GM12891 (cell line): ENCODE data around the gene CCDC152.

Experiments
- DNase-seq: peaks from one replicate; pipeline ENCODE4 v3.0.0; 2011; ENCODE audit warnings: low spot score; ENCODE audit not compliant: insufficient read length
- FAIRE-seq: peaks from 2 replicates; lab custom pipeline; 2011; peaks lifted over from hg19 to GRCh38; lab: Jason Lieb, UNC
- PAX5 ChIP-seq: IDR thresholded peaks from 2 replicates; pipeline ENCODE4 v1.6.1; 2011; ENCODE audit warnings: low read length, moderate library complexity, mild to moderate bottlenecking; ENCODE audit not compliant: insufficient read depth, severe bottlenecking
- POLR2A ChIP-seq: IDR thresholded peaks from 2 replicates; pipeline ENCODE4 v1.6.1; 2011; ENCODE audit warnings: low read depth, low read length, control low read depth
- POLR2AphosphoS5 ChIP-seq: IDR thresholded peaks from 2 replicates; pipeline ENCODE4 v1.6.1; 2011; ENCODE audit warnings: low read depth, low read length, control low read depth
- POU2F2 ChIP-seq: IDR thresholded peaks from 2 replicates; pipeline ENCODE4 v1.6.1; 2011; ENCODE audit warnings: low read depth, mild to moderate bottlenecking, control low read depth, low read length, moderate library complexity
- SPI1 ChIP-seq: IDR thresholded peaks from 2 replicates; pipeline ENCODE4 v1.6.1; 2011; ENCODE audit warnings: low read depth, low read length, control low read depth
- TAF1 ChIP-seq: IDR thresholded peaks from 2 replicates; pipeline ENCODE4 v1.6.1; 2011; ENCODE audit warnings: low read depth, low read length, control low read depth

Gene CCDC152

DNA sequence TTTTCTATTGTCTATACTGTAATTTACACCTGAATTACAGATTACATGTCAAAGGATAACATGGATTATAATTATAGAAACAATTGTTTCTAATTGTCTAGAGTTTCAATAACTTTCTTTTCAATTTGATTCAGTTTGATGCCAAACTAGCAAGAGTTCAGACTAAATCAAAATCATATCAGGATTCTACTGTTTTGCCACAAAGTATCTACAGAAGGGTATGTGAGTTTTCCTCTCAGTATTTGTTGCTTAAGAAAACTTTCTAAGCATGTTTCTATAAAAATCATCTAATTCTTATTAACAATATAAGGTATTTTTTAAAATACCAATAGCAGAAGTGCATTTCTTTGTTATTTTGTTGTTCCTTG lies 42.6 kb downstream of the CCDC152 start:
- FAIRE-seq (no peak), DNase-seq (no peak)
- TF ChIP-seq SPI1 (no peak), POU2F2 (no peak), POLR2AphosphoS5 (no peak), POLR2A (no peak), TAF1 (no peak), PAX5 (no peak)

DNA sequence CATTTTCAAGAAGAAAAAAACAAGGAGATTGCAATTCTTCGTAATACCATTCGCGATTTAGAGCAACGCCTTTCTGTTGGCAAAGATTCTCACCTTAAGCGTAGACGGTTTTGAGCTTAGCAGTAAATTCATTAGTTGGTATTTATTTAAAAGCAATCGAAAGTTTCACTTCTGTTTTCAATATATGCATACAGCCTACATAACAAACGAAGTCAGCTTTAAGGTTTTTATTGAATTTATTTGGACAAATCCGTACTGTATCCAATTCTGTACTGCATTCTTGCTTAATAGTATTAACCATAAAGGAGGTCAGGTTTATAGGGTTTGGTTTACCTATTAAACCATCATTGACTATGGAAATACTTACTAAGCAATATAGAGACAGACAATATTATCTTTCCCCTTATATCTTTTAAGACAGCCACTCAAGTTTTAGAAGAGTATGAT lies 43.1 kb downstream of the CCDC152 start:
- FAIRE-seq (no peak), DNase-seq (no peak)
- no peak for TF ChIP-seq POLR2A
- TF ChIP-seq TAF1: no peak
- TF ChIP-seq POU2F2: no peak
- no peak for TF ChIP-seq POLR2AphosphoS5
- no peak for TF ChIP-seq PAX5
- no peak for TF ChIP-seq SPI1

DNA sequence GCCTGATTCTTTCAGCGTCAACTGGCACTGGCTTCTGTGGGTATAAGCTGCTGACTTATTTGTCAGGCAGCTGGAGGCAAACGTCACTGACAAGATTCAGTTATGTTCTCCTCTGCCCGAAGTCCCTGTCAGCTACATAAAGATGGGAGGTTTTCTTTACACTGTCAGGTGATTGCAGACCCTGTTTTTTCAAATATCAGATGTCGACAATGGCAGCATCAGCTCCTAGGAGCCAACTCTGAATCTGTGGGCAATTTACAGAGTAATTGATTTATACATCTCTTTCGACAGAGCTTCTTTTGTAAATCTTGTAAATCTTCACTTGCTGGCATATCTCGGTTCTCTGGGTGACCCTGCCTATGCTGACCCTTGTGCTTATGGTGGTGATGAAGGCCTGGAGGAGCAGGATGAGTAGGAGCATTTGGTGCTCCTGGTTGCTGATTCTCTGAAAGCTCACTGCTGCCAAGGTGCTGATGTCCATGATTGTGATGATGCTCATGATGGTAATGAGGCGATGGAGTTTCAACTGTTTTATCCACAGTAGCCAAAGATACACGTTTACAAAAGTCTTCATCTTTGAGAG lies 44.2 kb downstream of the CCDC152 start:
- FAIRE-seq (no peak), DNase-seq (no peak)
- TF ChIP-seq SPI1 (no peak), TAF1 (no peak)

DNA sequence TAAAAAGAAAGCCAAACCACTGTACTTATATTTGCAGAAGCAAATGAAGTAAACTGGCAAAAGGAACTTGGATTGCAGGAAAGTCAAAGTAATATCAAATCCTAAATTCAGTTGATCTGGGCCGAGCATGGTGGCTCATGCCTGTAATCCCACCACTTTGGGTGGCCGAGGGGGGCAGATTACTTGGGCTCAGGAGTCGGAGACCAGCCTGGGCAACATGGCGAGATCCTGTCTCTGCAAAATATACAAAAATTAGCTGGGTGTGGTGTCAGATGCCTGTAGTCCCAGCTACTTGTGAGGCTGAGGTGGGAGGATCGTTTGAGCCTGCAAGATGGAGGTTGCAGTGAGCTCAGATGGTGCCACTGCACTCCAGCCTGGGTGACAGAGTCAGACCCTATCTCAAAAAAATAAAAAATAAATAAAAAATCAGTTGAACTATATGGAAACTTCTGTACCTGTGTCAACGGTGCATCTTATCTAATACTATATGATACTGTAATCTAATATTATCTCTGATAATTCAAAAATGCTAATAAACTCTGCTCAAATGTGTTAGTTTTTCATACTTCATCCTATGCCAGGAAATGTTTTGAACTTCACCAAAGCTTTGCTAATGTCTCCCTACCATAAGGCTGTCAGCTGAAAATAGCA lies 45.0 kb downstream of the CCDC152 start:
- TF ChIP-seq POLR2AphosphoS5 (no peak), POU2F2 (no peak), TAF1 (no peak), POLR2A (no peak), SPI1 (no peak), PAX5 (no peak)
- DNase-seq: no peak
- FAIRE-seq: no peak

DNA sequence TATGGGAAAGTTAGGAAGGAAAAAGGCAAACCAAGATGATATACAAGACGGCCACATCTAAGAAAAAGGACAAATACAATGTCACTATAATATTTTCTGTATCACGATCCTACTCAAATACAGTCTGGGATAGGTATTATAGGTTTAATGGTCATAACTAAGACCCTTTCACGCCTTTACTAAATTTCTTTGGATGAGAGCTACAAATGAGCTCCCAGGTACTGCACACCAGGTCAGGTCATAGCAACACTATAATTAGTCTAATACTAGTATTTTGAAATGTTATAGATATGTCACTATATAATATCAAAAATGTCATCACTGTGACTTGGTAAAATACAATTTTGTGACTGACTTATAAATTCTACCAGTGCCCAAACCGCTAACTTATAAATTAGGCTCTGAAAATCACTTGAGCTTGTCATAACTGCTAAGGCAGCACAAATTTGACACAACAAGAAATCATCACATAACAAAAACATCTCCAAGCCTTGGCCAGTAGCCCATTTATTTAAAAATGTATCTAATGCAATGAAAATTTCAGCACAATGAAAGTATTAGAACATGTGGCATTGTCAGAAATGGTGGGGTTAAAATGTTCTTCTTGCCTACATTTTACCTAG lies 48.2 kb downstream of the CCDC152 start:
- FAIRE-seq (no peak), DNase-seq (no peak)
- TF ChIP-seq PAX5 (no peak), POLR2AphosphoS5 (no peak), SPI1 (no peak), POU2F2 (no peak), TAF1 (no peak), POLR2A (no peak)

DNA sequence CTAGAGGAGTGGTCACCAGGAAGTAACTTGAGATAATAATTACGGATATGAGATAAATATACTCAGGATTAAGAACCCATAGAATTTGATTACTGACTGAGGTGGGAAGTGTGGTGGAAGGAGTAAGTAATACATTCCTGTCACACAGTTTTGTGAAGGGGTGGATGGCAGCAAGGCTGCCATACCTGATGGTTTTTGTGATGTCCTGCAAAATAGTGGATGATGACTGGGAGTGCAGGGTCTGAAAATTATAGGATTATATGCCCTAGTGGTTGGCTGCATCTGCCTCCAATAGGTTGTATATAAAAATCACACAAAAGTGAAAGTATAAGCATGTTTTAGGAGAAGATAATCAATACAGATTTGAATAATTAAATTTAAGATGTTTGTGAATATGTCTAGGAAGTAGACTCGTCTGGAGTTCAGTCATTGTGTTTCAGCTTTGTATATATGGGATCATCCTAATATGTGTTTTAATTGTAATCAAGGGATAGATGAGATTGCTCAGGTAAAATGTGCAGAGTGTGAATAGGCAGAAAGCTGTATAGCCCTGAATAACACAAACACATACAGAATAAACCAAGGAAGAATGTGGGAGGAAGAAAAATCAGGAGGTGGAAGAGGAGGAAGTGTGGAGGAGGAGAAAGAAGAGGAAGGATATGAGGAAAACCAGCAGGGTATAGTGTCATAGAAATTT lies 49.5 kb downstream of the CCDC152 start:
- DNase-seq (no peak), FAIRE-seq (no peak)
- no peak for TF ChIP-seq POLR2AphosphoS5

DNA sequence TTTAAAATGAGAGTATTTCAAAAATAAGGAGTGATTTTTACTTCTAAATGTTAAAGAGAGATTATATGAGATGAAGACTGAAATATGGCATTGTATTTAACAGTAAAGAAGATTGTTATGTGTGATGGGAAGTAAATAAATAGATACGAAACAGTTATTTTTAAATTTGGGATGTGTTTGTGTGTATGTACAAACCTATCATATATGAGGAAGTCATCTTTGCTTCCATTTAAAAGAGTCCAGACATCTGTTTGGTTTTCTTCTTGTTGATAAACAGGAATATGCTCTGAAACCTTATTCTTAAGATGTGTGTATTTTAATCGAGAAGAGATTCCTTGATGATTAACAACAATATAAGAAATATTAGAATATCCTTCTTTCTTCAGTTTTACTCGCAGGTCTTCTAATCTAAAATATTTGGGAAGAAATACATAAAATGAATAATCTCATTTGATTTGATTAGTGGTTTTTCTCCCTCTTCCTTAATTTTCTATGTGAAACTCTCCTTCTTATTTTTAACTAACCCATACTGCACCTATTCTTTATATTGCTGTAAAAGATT lies 50.2 kb downstream of the CCDC152 start:
- no peak for TF ChIP-seq POLR2A
- TF ChIP-seq TAF1: no peak
- no peak for TF ChIP-seq SPI1
- TF ChIP-seq POLR2AphosphoS5: no peak
- no peak for TF ChIP-seq POU2F2
- no peak for TF ChIP-seq PAX5
- FAIRE-seq: no peak

DNA sequence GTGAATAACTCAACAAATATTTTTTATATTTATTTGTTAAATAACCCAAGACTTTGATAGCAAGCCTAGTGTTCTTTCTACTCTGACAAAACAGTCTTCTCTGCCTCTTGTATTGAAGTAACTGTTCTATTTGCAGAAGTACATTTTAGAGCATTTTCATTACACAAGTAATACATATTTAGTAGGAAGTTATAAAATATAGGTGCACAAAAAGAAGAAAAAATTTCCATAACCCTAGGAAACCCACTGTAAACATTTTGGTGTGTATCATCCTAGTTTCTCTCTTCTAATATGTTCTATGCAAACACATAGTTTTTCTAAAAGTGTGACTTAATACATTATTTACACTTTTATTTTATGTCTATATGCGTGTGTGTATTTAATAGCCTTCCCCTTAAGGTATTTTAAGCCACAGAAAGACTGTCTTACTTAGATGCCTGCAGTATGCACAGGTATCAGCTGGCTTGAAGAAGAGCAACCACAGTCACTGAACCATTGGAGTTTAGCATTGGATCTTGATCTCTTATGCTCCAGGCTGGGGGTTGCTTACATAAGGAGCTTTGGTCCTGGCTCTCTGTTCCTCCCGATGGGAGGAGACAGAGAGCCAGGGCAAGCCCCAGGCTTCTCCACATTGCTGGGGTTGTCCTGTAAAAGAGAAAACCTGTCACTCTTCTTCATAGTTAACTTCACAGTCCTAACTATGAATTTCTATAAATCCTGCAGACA lies 51.3 kb downstream of the CCDC152 start:
- TF ChIP-seq SPI1 (no peak), PAX5 (no peak), POLR2AphosphoS5 (no peak), TAF1 (no peak), POU2F2 (no peak), POLR2A (no peak)
- DNase-seq (no peak), FAIRE-seq (no peak)

More for the DNA sequence above, 50.2 kb downstream of the CCDC152 start:
- DNase-seq: no peak
